GM12874 (cell line): ENCODE results near the gene ZNF441.
A peak's percentile ranks its signal among the peaks of the same experiment; 100 is the strongest.

Source experiments
- CTCF ChIP-seq: IDR thresholded peaks from 2 replicates; pipeline ENCODE4 v1.5.1; 2011; ENCODE audit warnings: low read depth, mild to moderate bottlenecking, control low read depth, low read length, moderate library complexity; ENCODE audit not compliant: insufficient read depth

ZNF441 gene

GRCh38 chr19:11781295-11782057 lies 14.7 kb downstream of the ZNF441 start:
- no peak for TF ChIP-seq CTCF

GRCh38 chr19:11783767-11784166 lies 17.0 kb downstream of the ZNF441 start:
- no peak for TF ChIP-seq CTCF

GRCh38 chr19:11784356-11784755 lies 17.6 kb downstream of the ZNF441 start:
- TF ChIP-seq CTCF, result no peak

GRCh38 chr19:11787536-11787935 lies 20.7 kb downstream of the ZNF441 start:
- no peak for TF ChIP-seq CTCF

- no peak for TF ChIP-seq CTCF
Measured at GRCh38 chr19:11792942-11793341, 26.1 kb downstream of the ZNF441 start.

- TF ChIP-seq CTCF, result peak; percentile 77
Measured at GRCh38 chr19:11797491-11797890, 30.7 kb downstream of the ZNF441 start.

GRCh38 chr19:11798391-11799330 lies 31.9 kb downstream of the ZNF441 start, which contains the start of gene ZNF491:
Gene ZNF491, plus strand, starts transcription at chr19:11798523. Its CDS starts 7,431 bp downstream, at chr19:11805954.
- TF ChIP-seq CTCF, result no peak
